H1 (cell line): ENCODE results near the gene RNF186. TPM values are rescaled to one million over a fixed set of nuclear protein-coding genes. Genes with fewer than 3 reads are reported as not detected.
A peak's percentile ranks its signal among the peaks of the same experiment; 100 is the strongest.

Source experiments
- CTCF ChIA-PET: fragments of 300-600 bp; sonication (Branson Sonifier 250); formaldehyde crosslinking; loops from one replicate; lab custom pipeline; 2021; ENCODE audit not compliant: partially characterized antibody; lab: Charles Lee
- POLR2A ChIA-PET: fragments of 300-600 bp; sonication (Branson Sonifier 250); formaldehyde crosslinking; loops from one replicate; lab custom pipeline; 2021; ENCODE audit warnings: inconsistent platforms; ENCODE audit not compliant: partially characterized antibody; lab: Charles Lee
- DNase-seq, 2 experiments: peaks; one replicate each; pipeline versions ENCODE4 v3.0.0 to v3.0.0-alpha.2; 2010 to 2022; ENCODE audit warnings: low spot score in 2 of 2, low read depth in 1 of 2, mixed read lengths in 1 of 2
- FAIRE-seq: peaks from 2 replicates; lab custom pipeline; 2011; peaks lifted over from hg19 to GRCh38; lab: Jason Lieb, UNC
- H2AFZ ChIP-seq: 2 replicates; pipeline ENCODE4 v1.8.1; 2012; ENCODE audit warnings: low read length, inconsistent platforms
- H2AK5ac ChIP-seq: 2 replicates; pipeline ENCODE4 v1.6.1; 2013; ENCODE audit warnings: low read depth, low read length
- H2BK120ac ChIP-seq: replicated peaks from 2 replicates; pipeline ENCODE3; 2013; ENCODE audit warnings: low read depth, low read length, inconsistent platforms
- H2BK12ac ChIP-seq: 2 replicates; pipeline ENCODE4 v1.6.1; 2013; ENCODE audit warnings: low read depth, low read length
- H2BK15ac ChIP-seq: 2 replicates; pipeline ENCODE4 v1.6.1; 2013; ENCODE audit warnings: low read length
- H2BK20ac ChIP-seq: 2 replicates; pipeline ENCODE4 v1.6.1; 2013; ENCODE audit warnings: low read length
- H2BK5ac ChIP-seq: 2 replicates; pipeline ENCODE4 v1.6.1; 2013; ENCODE audit warnings: low read depth, low read length
- H3K14ac ChIP-seq: 2 replicates; pipeline ENCODE4 v1.6.1; 2013; ENCODE audit warnings: inconsistent platforms; ENCODE audit not compliant: insufficient read length
- H3K18ac ChIP-seq: 2 replicates; pipeline ENCODE4 v1.6.1; 2013; ENCODE audit warnings: low read length; ENCODE audit errors: extremely low read depth
- H3K23ac ChIP-seq: 2 replicates; pipeline ENCODE4 v1.6.1; 2013; ENCODE audit warnings: inconsistent platforms; ENCODE audit not compliant: insufficient read length
- H3K23me2 ChIP-seq: 2 replicates; pipeline ENCODE4 v1.6.1; 2013; ENCODE audit warnings: low read depth, low read length
- H3K27ac ChIP-seq: 2 replicates; pipeline ENCODE4 v1.6.1; 2011; ENCODE audit warnings: low read depth, low read length, inconsistent platforms
- H3K27me3 ChIP-seq, 4 experiments: replicated peaks in 1 of 4; 1 replicate in 1 of 4; 2 replicates in 3 of 4; pipeline versions ENCODE4 v1.6.1 to v1.8.1; 2011 to 2013; ENCODE audit warnings: low read length in 3 of 4, mild to moderate bottlenecking in 3 of 4, inconsistent platforms in 2 of 4, mixed read lengths in 2 of 4, moderate library complexity in 1 of 4; ENCODE audit not compliant: control insufficient read depth in 3 of 4, insufficient read depth in 3 of 4; ENCODE audit errors: extremely low read depth in 1 of 4
- H3K36me3 ChIP-seq, 4 experiments: 2 replicates each; pipeline versions ENCODE4 v1.6.1 to v1.8.1; 2011 to 2013; ENCODE audit warnings: mild to moderate bottlenecking in 4 of 4, low read length in 3 of 4, moderate library complexity in 2 of 4, control low read depth in 1 of 4, inconsistent platforms in 1 of 4; ENCODE audit not compliant: insufficient read depth in 4 of 4, control insufficient read depth in 2 of 4
- H3K4ac ChIP-seq: replicated peaks from 2 replicates; pipeline ENCODE3; 2013; ENCODE audit warnings: low read length, low read depth, mixed read lengths, inconsistent platforms; ENCODE audit not compliant: insufficient read length
- H3K4me1 ChIP-seq, 4 experiments: replicated peaks in 1 of 4; 1 replicate in 1 of 4; 2 replicates in 3 of 4; pipeline versions ENCODE4 v1.6.1 to v1.8.1; 2011 to 2013; ENCODE audit warnings: low read length in 3 of 4, inconsistent platforms in 2 of 4, mixed read lengths in 1 of 4; ENCODE audit not compliant: insufficient read depth in 4 of 4, control insufficient read depth in 3 of 4
- H3K4me2 ChIP-seq, 2 experiments: 2 replicates each; pipeline versions ENCODE4 v1.6.1 to v1.8.1; 2011 to 2013; ENCODE audit warnings: low read depth in 2 of 2, low read length in 2 of 2, control low read depth in 1 of 2, inconsistent platforms in 1 of 2, mild to moderate bottlenecking in 1 of 2; ENCODE audit not compliant: insufficient read depth in 1 of 2
- H3K4me3 ChIP-seq, 4 experiments: fragments of 200-600, 300-600 bp in 1 of 4; sonication (generic), shearing (Covaris generic), sonication (Bioruptor Twin) in 1 of 4; 2 replicates each; pipeline versions ENCODE4 v1.5.1 to v1.8.1; 2011 to 2016; ENCODE audit warnings: low read length in 4 of 4, low read depth in 3 of 4, control low read depth in 2 of 4, inconsistent platforms in 2 of 4, mild to moderate bottlenecking in 2 of 4, mixed read lengths in 1 of 4, moderate library complexity in 1 of 4; ENCODE audit not compliant: insufficient read depth in 2 of 4; ENCODE audit errors: extremely low read depth in 1 of 4
- H3K56ac ChIP-seq: replicated peaks from 2 replicates; pipeline ENCODE3; 2013; ENCODE audit warnings: low read depth, mild to moderate bottlenecking, mixed read lengths, low read length, inconsistent platforms; ENCODE audit not compliant: insufficient read length
- H3K79me1 ChIP-seq: 2 replicates; pipeline ENCODE4 v1.6.1; 2013; ENCODE audit warnings: low read depth, low read length, control low read depth
- H3K79me2 ChIP-seq, 2 experiments: 2 replicates each; pipeline versions ENCODE4 v1.6.1 to v1.8.1; 2012 to 2013; ENCODE audit warnings: low read length in 2 of 2, mild to moderate bottlenecking in 2 of 2, inconsistent platforms in 1 of 2; ENCODE audit not compliant: insufficient read depth in 2 of 2, control insufficient read depth in 1 of 2
- H3K9ac ChIP-seq, 4 experiments: replicated peaks in 1 of 4; 1 replicate in 1 of 4; 2 replicates in 3 of 4; pipeline versions ENCODE4 v1.6.1 to v1.8.1; 2011 to 2013; ENCODE audit warnings: low read depth in 3 of 4, low read length in 3 of 4, control low read depth in 2 of 4, mild to moderate bottlenecking in 2 of 4, moderate library complexity in 2 of 4, inconsistent platforms in 1 of 4; ENCODE audit errors: extremely low read depth in 1 of 4
- H3K9me3 ChIP-seq, 2 experiments: 2 replicates each; pipeline versions ENCODE4 v1.6.1 to v1.8.1; 2012 to 2013; ENCODE audit warnings: mild to moderate bottlenecking in 2 of 2, moderate library complexity in 2 of 2, control low read depth in 1 of 2, inconsistent platforms in 1 of 2, low read depth in 1 of 2, low read length in 1 of 2, mixed read lengths in 1 of 2; ENCODE audit not compliant: insufficient read depth in 2 of 2
- H4K20me1 ChIP-seq, 2 experiments: replicated peaks in 1 of 2; 2 replicates each; pipeline versions ENCODE3 to v1.8.1; 2011 to 2013; ENCODE audit warnings: inconsistent platforms in 2 of 2, low read length in 2 of 2, mild to moderate bottlenecking in 1 of 2; ENCODE audit not compliant: insufficient read depth in 2 of 2, control insufficient read depth in 1 of 2
- H4K5ac ChIP-seq: 2 replicates; pipeline ENCODE4 v1.6.1; 2013; ENCODE audit warnings: low read length, low read depth, mixed read lengths, inconsistent platforms; ENCODE audit not compliant: insufficient read length
- H4K8ac ChIP-seq: 2 replicates; pipeline ENCODE4 v1.8.0; 2013; ENCODE audit warnings: mild to moderate bottlenecking, moderate library complexity, low read length, inconsistent platforms; ENCODE audit not compliant: insufficient read depth; ENCODE audit errors: extremely low read depth
- H4K91ac ChIP-seq: replicated peaks from 2 replicates; pipeline ENCODE3; 2013; ENCODE audit warnings: low read length, mixed read lengths, inconsistent platforms; ENCODE audit not compliant: insufficient read length
- PHF8 ChIP-seq: fragments of 200-600 bp; sonication (generic); conservative IDR thresholded peaks from 2 replicates; pipeline ENCODE4 v1.7.1; 2012; ENCODE audit warnings: low read depth, mild to moderate bottlenecking, inconsistent platforms, low read length, moderate library complexity
- RAD21 ChIP-seq, 2 experiments: IDR thresholded peaks in 1 of 2; conservative IDR thresholded peaks in 1 of 2; 2 replicates each; pipeline ENCODE4 v1.6.1; 2011; ENCODE audit warnings: low read depth in 2 of 2, low read length in 2 of 2, improper control_type of control experiment in 1 of 2, inconsistent platforms in 1 of 2, mild to moderate bottlenecking in 1 of 2, moderate library complexity in 1 of 2
- WGBS, 2 experiments: shearing (Covaris generic) in 1 of 2; methylation state at CpG; one replicate each; pipeline versions ENCODE4 v1.1.6 to v1.1.7; 2013 to 2015; ENCODE audit warnings: low lambda C conversion rate in 2 of 2, mixed read lengths in 2 of 2, inconsistent platforms in 1 of 2, low coverage in 1 of 2, missing lambda C conversion rate in 1 of 2; ENCODE audit not compliant: insufficient replicate concordance in 2 of 2, insufficient coverage in 1 of 2, insufficient read length in 1 of 2; ENCODE audit errors: extremely low coverage in 1 of 2, missing lambda C conversion rate in 1 of 2; 5-methylcytosine and 5-hydroxymethylcytosine counted together
- polyA plus RNA-seq, 7 experiments: library from polyadenylated mRNA; depleted of rRNA in 3 of 7; stranded (reverse) in 5 of 7; unstranded in 2 of 7; fragments of >200 nt in 5 of 7; fragments of 200-250 nt in 2 of 7; gene quantifications; 1 replicate in 5 of 7; 2 replicates in 1 of 7; 4 replicates in 1 of 7; pipeline versions ENCODE4 v1.2.1 to v1.2.3, GENCODE V29; 2011 to 2013; ENCODE audit warnings: missing spikeins in 2 of 7, mixed read lengths in 2 of 7
- total RNA-seq: library from RNA; stranded (reverse); fragmentation: NEBNext Ultra II Directional; extraction: Animal tissue kit (Norgen Biotek cat#: 25700); gene quantifications from 2 replicates; pipeline ENCODE4 v1.2.1, GENCODE V29; 2021
- TF ChIP-seq, protein P1 (sequence below), 3 experiments: IDR thresholded peaks; 1 replicate in 2 of 3; 2 replicates in 1 of 3; pipeline versions ENCODE4 v1.5.1 to v1.6.1; 2011; ENCODE audit warnings: low read length in 3 of 3, mild to moderate bottlenecking in 3 of 3, inconsistent platforms in 2 of 3, low read depth in 1 of 3, moderate library complexity in 1 of 3; ENCODE audit not compliant: insufficient read depth in 1 of 3; ENCODE audit errors: control extremely low read depth in 1 of 3

The RNF186 gene
- total and polyA plus RNA-seq, 2 of the 8 experiments (the other 6 are each of a cell fraction or from before 2014, with no cell fraction given) = not detected

DNA sequence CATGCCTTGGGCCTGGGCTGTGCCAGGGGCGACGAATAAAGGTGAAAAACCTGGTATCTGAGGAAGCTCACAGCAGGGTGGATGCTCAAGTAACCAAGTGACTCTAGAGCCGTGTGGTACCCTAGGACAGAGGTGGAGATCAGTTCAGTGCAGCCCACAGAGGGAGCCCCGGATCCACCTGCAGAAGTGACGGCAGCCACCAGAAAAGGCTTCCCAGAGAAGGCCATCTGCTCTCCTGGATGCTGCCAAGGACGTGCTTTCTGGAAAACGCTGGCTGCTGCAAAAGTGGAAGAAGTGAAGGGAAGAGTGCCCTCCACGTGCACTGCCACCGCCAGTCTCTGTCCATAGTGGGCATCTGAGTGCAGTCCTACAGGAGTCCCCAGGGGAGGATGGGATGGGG, 43.0 kb downstream of the RNF186 start:
- Histone ChIP-seq H2AK5ac (no peak overlapping the region), H2BK120ac (no peak overlapping the region), H3K36me3 (no peaks in the 10 kb centered on the region), H3K27me3 (no peaks in the 10 kb centered on the region), H3K18ac (no peak overlapping the region), H3K56ac (no peak overlapping the region), H4K91ac (no peak overlapping the region), H3K23ac (no peak overlapping the region), H3K79me1 (no peaks in the 10 kb centered on the region), H3K27ac (no peak overlapping the region), H3K4me3 (no peak overlapping the region), H3K4ac (no peak overlapping the region), H4K5ac (no peak overlapping the region), H3K9me3 (no peaks in the 10 kb centered on the region), H4K8ac (no peak overlapping the region), H3K23me2 (no peaks in the 10 kb centered on the region), H2AFZ (no peak overlapping the region), H3K14ac (no peak overlapping the region), H4K20me1 (no peaks in the 10 kb centered on the region), H3K4me2 (no peak overlapping the region)
- DNase-seq = no peak
- TF ChIP-seq, protein P1, sequence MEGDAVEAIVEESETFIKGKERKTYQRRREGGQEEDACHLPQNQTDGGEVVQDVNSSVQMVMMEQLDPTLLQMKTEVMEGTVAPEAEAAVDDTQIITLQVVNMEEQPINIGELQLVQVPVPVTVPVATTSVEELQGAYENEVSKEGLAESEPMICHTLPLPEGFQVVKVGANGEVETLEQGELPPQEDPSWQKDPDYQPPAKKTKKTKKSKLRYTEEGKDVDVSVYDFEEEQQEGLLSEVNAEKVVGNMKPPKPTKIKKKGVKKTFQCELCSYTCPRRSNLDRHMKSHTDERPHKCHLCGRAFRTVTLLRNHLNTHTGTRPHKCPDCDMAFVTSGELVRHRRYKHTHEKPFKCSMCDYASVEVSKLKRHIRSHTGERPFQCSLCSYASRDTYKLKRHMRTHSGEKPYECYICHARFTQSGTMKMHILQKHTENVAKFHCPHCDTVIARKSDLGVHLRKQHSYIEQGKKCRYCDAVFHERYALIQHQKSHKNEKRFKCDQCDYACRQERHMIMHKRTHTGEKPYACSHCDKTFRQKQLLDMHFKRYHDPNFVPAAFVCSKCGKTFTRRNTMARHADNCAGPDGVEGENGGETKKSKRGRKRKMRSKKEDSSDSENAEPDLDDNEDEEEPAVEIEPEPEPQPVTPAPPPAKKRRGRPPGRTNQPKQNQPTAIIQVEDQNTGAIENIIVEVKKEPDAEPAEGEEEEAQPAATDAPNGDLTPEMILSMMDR (IDR thresholded peaks at IDR 0.05; ENCODE audit: control extremely low read depth in 1 of 3, insufficient read depth in 1 of 3, low read depth in 1 of 3, low read length in 3 of 3) = peak; percentile 38 to 49 (median 46)
- TF ChIP-seq PHF8 (no peak), RAD21 (IDR thresholded peaks at IDR 0.05 in 1 of 2, conservative IDR thresholded peaks at IDR 0.05 in 1 of 2; ENCODE audit: low read depth in 2 of 2, low read length in 2 of 2) (peak; percentile 47 to 62)
- TF ChIP-seq, all 59 proteins: peak for 2
- no peak overlapping the region for H2BK15ac ChIP-seq
- H3K79me2 ChIP-seq = no peaks in the 10 kb centered on the region
- ChIA-PET POLR2A (interaction anchor here (0.6 to 1.5 kb wide), 3 partner anchors 10 to 111 kb away, joined by 3 to 5 read pairs (median 3); no protein-coding TSS in a partner anchor), CTCF (interaction anchor here (0.9 to 9.2 kb wide), 14 partner anchors 10 to 110 kb away, joined by 3 to 74 read pairs (median 3); no protein-coding TSS in a partner anchor)
- no peak overlapping the region for H2BK12ac ChIP-seq
- H3K9ac ChIP-seq = no peak overlapping the region
- H3K4me1 ChIP-seq = peaks cover 6 to 19% (median 14%) of the 10 kb centered on the region in 4 experiments
- WGBS, 2 experiments = 81% methylated on average over 9 of the region's 9 CpGs; no CpG with 5 or more reads in 1 of the 2 experiments
- no peak overlapping the region for H2BK20ac ChIP-seq
- no peak overlapping the region for H2BK5ac ChIP-seq
- FAIRE-seq = no peak
